IMR-90 (cell line): ENCODE results near the gene MS4A4E. TPM values are rescaled to one million over a fixed set of nuclear protein-coding genes. Genes with fewer than 3 reads are reported as not detected.

Experiments
- ATAC-seq: fragments of 200-7000 bp; cut with Tn5 transposase; 2 replicates; pipeline ENCODE4 v1.9.1; 2020; ENCODE audit warnings: low read depth, mild to moderate bottlenecking, moderate library complexity
- BruUV-seq: library from RNA; stranded (reverse); fragments of 400-500 nt; replicated peaks from 2 replicates; lab custom pipeline; 2021; lab: Mats Ljungman, UMichigan
- CTCF ChIA-PET: fragments of 300-600 bp; formaldehyde crosslinking; extraction: SDS; loops from one replicate; lab custom pipeline; 2021; ENCODE audit warnings: antibody characterized with exemption; lab: Yijun Ruan, JAX
- POLR2A ChIA-PET: fragments of 300-600 bp; sonication (Branson Sonifier 250); formaldehyde crosslinking; loops from one replicate; lab custom pipeline; 2022; ENCODE audit warnings: antibody characterized with exemption; ENCODE audit not compliant: unreplicated experiment; lab: Charles Lee
- DNase-seq: peaks from one replicate; pipeline ENCODE4 v3.0.0; 2013
- H2AFZ ChIP-seq: replicated peaks from 2 replicates; pipeline ENCODE3; 2013; ENCODE audit warnings: low read length, mild to moderate bottlenecking; ENCODE audit not compliant: poor library complexity
- H2AK5ac ChIP-seq: 2 replicates; pipeline ENCODE4 v1.6.1; 2013; ENCODE audit warnings: low read depth, low read length, inconsistent platforms
- H2AK9ac ChIP-seq: replicated peaks from 2 replicates; pipeline ENCODE3; 2013; ENCODE audit warnings: mild to moderate bottlenecking, low read depth, low read length, moderate library complexity; ENCODE audit not compliant: poor library complexity
- H2BK120ac ChIP-seq: 2 replicates; pipeline ENCODE4 v1.6.1; 2013; ENCODE audit warnings: low read depth, low read length, inconsistent platforms
- H2BK15ac ChIP-seq: 3 replicates; pipeline ENCODE4 v1.6.1; 2013; ENCODE audit warnings: low read depth, low read length, inconsistent platforms
- H2BK20ac ChIP-seq: 2 replicates; pipeline ENCODE4 v1.6.1; 2013; ENCODE audit warnings: low read depth, mild to moderate bottlenecking, inconsistent platforms, low read length, moderate library complexity
- H2BK5ac ChIP-seq: 2 replicates; pipeline ENCODE4 v1.6.1; 2013; ENCODE audit warnings: mild to moderate bottlenecking, low read depth, low read length, inconsistent platforms; ENCODE audit not compliant: poor library complexity, severe bottlenecking
- H3K14ac ChIP-seq: replicated peaks from 2 replicates; pipeline ENCODE4 v1.6.1; 2013; ENCODE audit warnings: low read depth, low read length, inconsistent platforms
- H3K18ac ChIP-seq: 2 replicates; pipeline ENCODE4 v1.6.1; 2013; ENCODE audit warnings: low read depth, low read length, control low read depth
- H3K23ac ChIP-seq: 2 replicates; pipeline ENCODE4 v1.6.1; 2013; ENCODE audit warnings: low read depth, low read length, inconsistent platforms
- H3K27ac ChIP-seq: 2 replicates; pipeline ENCODE4 v1.5.1; 2013; ENCODE audit warnings: mild to moderate bottlenecking, control low read depth, low read length; ENCODE audit not compliant: insufficient read depth
- H3K27me3 ChIP-seq: 2 replicates; pipeline ENCODE4 v1.6.1; 2013; ENCODE audit warnings: low read length; ENCODE audit not compliant: control insufficient read depth, insufficient read depth
- H3K36me3 ChIP-seq: 2 replicates; pipeline ENCODE4 v1.6.1; 2013; ENCODE audit warnings: low read length, mixed read lengths; ENCODE audit not compliant: control insufficient read depth, insufficient read depth
- H3K4ac ChIP-seq: 2 replicates; pipeline ENCODE4 v1.6.1; 2013; ENCODE audit warnings: low read depth, low read length, inconsistent platforms
- H3K4me1 ChIP-seq: 2 replicates; pipeline ENCODE4 v1.6.1; 2013; ENCODE audit warnings: low read length, mixed read lengths; ENCODE audit not compliant: control insufficient read depth, insufficient read depth
- H3K4me2 ChIP-seq: 2 replicates; pipeline ENCODE4 v1.6.1; 2013; ENCODE audit warnings: low read depth, mild to moderate bottlenecking, control low read depth, low read length, moderate library complexity
- H3K4me3 ChIP-seq: 2 replicates; pipeline ENCODE4 v1.5.1; 2013; ENCODE audit warnings: low read depth, mild to moderate bottlenecking, control low read depth, low read length, moderate library complexity; ENCODE audit not compliant: insufficient read depth
- H3K56ac ChIP-seq: 2 replicates; pipeline ENCODE4 v1.6.1; 2013; ENCODE audit warnings: low read length, inconsistent platforms; ENCODE audit not compliant: insufficient read depth; ENCODE audit errors: extremely low read depth
- H3K79me1 ChIP-seq, 2 experiments: 2 replicates each; pipeline ENCODE4 v1.6.1; 2013; ENCODE audit warnings: low read length in 2 of 2, inconsistent platforms in 1 of 2, low read depth in 1 of 2
- H3K9ac ChIP-seq: 2 replicates; pipeline ENCODE4 v1.6.1; 2013; ENCODE audit warnings: low read depth, low read length, control low read depth
- H3K9me1 ChIP-seq: 2 replicates; pipeline ENCODE4 v1.6.1; 2013; ENCODE audit warnings: low read length, inconsistent platforms; ENCODE audit not compliant: insufficient read depth
- H3K9me3 ChIP-seq: 2 replicates; pipeline ENCODE4 v1.6.1; 2013; ENCODE audit warnings: low read length; ENCODE audit not compliant: control insufficient read depth, insufficient read depth
- H4K20me1 ChIP-seq: 2 replicates; pipeline ENCODE4 v1.6.1; 2013; ENCODE audit warnings: low read length, inconsistent platforms; ENCODE audit not compliant: insufficient read depth
- H4K5ac ChIP-seq: 2 replicates; pipeline ENCODE4 v1.6.1; 2013; ENCODE audit warnings: mild to moderate bottlenecking, low read depth, low read length, control low read depth
- H4K8ac ChIP-seq, 2 experiments: 2 replicates each; pipeline ENCODE4 v1.6.1; 2013; ENCODE audit warnings: low read depth in 2 of 2, low read length in 2 of 2, control low read depth in 1 of 2, inconsistent platforms in 1 of 2
- H4K91ac ChIP-seq: 2 replicates; pipeline ENCODE4 v1.6.1; 2013; ENCODE audit warnings: low read depth, low read length, inconsistent platforms; ENCODE audit not compliant: insufficient read depth
- CHD1 ChIP-seq: IDR thresholded peaks from 2 replicates; pipeline ENCODE4 v1.6.1; 2012; ENCODE audit warnings: low read depth, low read length, improper control_type of control experiment
- FOS ChIP-seq: fragments of 150-350 bp; IDR thresholded peaks from 2 replicates; pipeline ENCODE4 v1.6.1; 2016; ENCODE audit warnings: low read depth, low read length
- RCOR1 ChIP-seq: IDR thresholded peaks from 2 replicates; pipeline ENCODE4 v1.6.1; 2012; ENCODE audit warnings: mild to moderate bottlenecking, low read length, improper control_type of control experiment; ENCODE audit not compliant: insufficient replicate concordance
- RFX5 ChIP-seq: IDR thresholded peaks from 2 replicates; pipeline ENCODE4 v1.8.0; 2012; ENCODE audit warnings: low read depth, mild to moderate bottlenecking, low read length, moderate library complexity
- WGBS, 2 experiments: methylation state at CpG; one replicate each; pipeline versions ENCODE4 v1.1.5 to v1.1.7; 2013; ENCODE audit warnings: missing lambda C conversion rate in 2 of 2; ENCODE audit not compliant: insufficient read length in 1 of 2; ENCODE audit errors: extremely low coverage in 2 of 2; 5-methylcytosine and 5-hydroxymethylcytosine counted together
- dilution Hi-C: fragments of 300-500 bp; cut with HindIII; formaldehyde crosslinking; loops from one replicate; pipeline ENCODE4 v1.14.3; 2018; ENCODE audit warnings: low sequenced_read_pairs; ENCODE audit not compliant: unreplicated experiment
- in situ Hi-C: fragments of 300-500 bp; cut with MboI; formaldehyde crosslinking; loops from 3 replicates; pipeline ENCODE4 v1.14.3; 2019; ENCODE audit warnings: low sequenced_read_pairs, inconsistent platforms, mixed read lengths
- intact Hi-C: fragments of 100-400 bp; cut with micrococcal nuclease; formaldehyde crosslinking; loops from 2 replicates; pipeline ENCODE4 v1.10.0; 2022
- polyA plus RNA-seq, 3 experiments: library from polyadenylated mRNA; depleted of rRNA; stranded (reverse); fragments of >200 nt; gene quantifications; 2 replicates each; pipeline ENCODE4 v1.2.3, GENCODE V29; 2012; ENCODE audit warnings: low replicate concordance in 1 of 3
- total RNA-seq: library from RNA; depleted of rRNA; stranded (reverse); fragments of >200 nt; gene quantifications from 2 replicates; pipeline ENCODE4 v1.2.3, GENCODE V29; 2012
- TF ChIP-seq, protein P1 (sequence below): fragments of 150-350 bp; IDR thresholded peaks from 2 replicates; pipeline ENCODE4 v1.6.1; 2017; ENCODE audit warnings: mild to moderate bottlenecking, antibody characterized with exemption, low read length, low read depth

MS4A4E gene
- total and polyA plus RNA-seq, 2 of the 4 experiments (the other 2 are of a cell fraction), result not detected

DNA sequence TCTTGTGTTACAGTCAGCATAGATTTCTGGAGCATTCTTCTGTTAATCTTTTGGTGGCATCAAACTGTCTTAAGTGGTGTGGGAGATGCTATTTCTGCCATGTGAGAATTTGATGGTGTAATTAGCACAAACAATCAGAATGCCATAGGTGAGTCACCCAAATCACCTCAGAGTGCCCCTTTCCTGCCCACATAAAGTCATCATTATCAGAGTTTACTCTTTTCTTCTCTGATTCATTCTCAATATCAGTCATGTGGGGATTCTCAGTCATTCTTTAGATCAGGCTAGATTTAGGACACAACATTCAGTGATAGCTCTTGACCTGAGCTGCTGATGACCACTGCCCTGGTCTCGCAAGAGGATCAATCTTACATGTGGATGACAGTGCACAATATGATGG, 36.3 kb downstream of the MS4A4E start:
- Histone ChIP-seq H2BK5ac (no peak overlapping the region), H4K5ac (no peak overlapping the region), H3K23ac (no peak overlapping the region), H3K56ac (no peak overlapping the region), H4K91ac (no peak overlapping the region), H3K36me3 (no peaks in the 10 kb centered on the region), H3K9me1 (no peaks in the 10 kb centered on the region), H3K79me1 (no peaks in the 10 kb centered on the region), H2AK5ac (no peak overlapping the region), H3K4ac (no peak overlapping the region), H2BK20ac (no peak overlapping the region), H3K18ac (no peak overlapping the region), H3K4me3 (no peak overlapping the region), H3K9me3 (no peaks in the 10 kb centered on the region), H2BK15ac (no peak overlapping the region), H3K4me1 (no peaks in the 10 kb centered on the region), H2AFZ (no peak overlapping the region), H2BK120ac (no peak overlapping the region), H3K27me3 (no peaks in the 10 kb centered on the region), H3K9ac (no peak overlapping the region), H4K20me1 (no peaks in the 10 kb centered on the region), H3K27ac (no peak overlapping the region), H3K4me2 (no peak overlapping the region), H3K14ac (no peak overlapping the region), H4K8ac (no peak overlapping the region), H2AK9ac (no peak overlapping the region)
- CTCF ChIA-PET, result no interaction called here
- WGBS, 2 experiments, result no CpG with 5 or more reads among the region's 1 CpG
- dilution Hi-C loops, result no loop called here
- TF ChIP-seq FOS (no peak), CHD1 (no peak), RCOR1 (no peak), RFX5 (no peak)
- TF ChIP-seq, protein P1, sequence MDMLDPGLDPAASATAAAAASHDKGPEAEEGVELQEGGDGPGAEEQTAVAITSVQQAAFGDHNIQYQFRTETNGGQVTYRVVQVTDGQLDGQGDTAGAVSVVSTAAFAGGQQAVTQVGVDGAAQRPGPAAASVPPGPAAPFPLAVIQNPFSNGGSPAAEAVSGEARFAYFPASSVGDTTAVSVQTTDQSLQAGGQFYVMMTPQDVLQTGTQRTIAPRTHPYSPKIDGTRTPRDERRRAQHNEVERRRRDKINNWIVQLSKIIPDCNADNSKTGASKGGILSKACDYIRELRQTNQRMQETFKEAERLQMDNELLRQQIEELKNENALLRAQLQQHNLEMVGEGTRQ, result no peak
- ATAC-seq (no peak), DNase-seq (no peak)
- POLR2A ChIA-PET, result no interaction called here
- no TSS peak for BruUV-seq
- in situ Hi-C loops, result no loop called here
- intact Hi-C loops, result no loop called here
